HepG2 (cell line): ENCODE measurements around the gene FAM90A1. TPM values are rescaled to one million over a fixed set of nuclear protein-coding genes. Genes with fewer than 3 reads are reported as not detected.
A peak's percentile ranks its signal among the peaks of the same experiment; 100 is the strongest.
"Not testable (repeated sequence)": the region's sequence is repeated elsewhere in the genome, so short reads cannot be mapped to it uniquely, and the experiment has no call there.

ENCODE experiments used
- ATAC-seq: fragments of 200-7000 bp; cut with Tn5 transposase; 3 replicates; pipeline ENCODE4 v1.9.1; 2020; ENCODE audit warnings: mild to moderate bottlenecking, moderate library complexity
- BruUV-seq: library from RNA; stranded (reverse); fragments of 400-500 nt; replicated peaks from 2 replicates; lab custom pipeline; 2021; lab: Mats Ljungman, UMichigan
- CTCF ChIA-PET: fragments of 300-600 bp; formaldehyde crosslinking; extraction: SDS; loops from one replicate; lab custom pipeline; 2021; ENCODE audit warnings: low total read pairs, inconsistent platforms, low intra/inter-chr PET ratio; lab: Yijun Ruan, JAX
- POLR2A ChIA-PET: fragments of 350-600 bp; sonication (Branson Sonifier 250); formaldehyde crosslinking; loops from one replicate; lab custom pipeline; 2020; ENCODE audit warnings: antibody characterized with exemption, inconsistent platforms; lab: Yijun Ruan, JAX
- DNase-seq: peaks from one replicate; pipeline ENCODE4 v3.0.0-alpha.2; 2015; ENCODE audit warnings: low spot score
- FAIRE-seq: peaks from 3 replicates; lab custom pipeline; 2011; peaks lifted over from hg19 to GRCh38; lab: Jason Lieb, UNC
- H2AFZ ChIP-seq: one replicate; pipeline ENCODE4 v1.6.1; 2011; ENCODE audit warnings: low read length, inconsistent platforms
- H3K27ac ChIP-seq: fragments of 300-600 bp; 3 replicates; pipeline ENCODE4 v1.8.0; 2011; ENCODE audit warnings: mixed run types, mild to moderate bottlenecking, mixed read lengths, low read length, inconsistent platforms; ENCODE audit not compliant: insufficient read depth; ENCODE audit errors: extremely low read length
- H3K27me3 ChIP-seq, 2 experiments: fragments of 200-600 bp in 1 of 2; 2 replicates in 1 of 2; 3 replicates in 1 of 2; pipeline versions ENCODE4 v1.6.0 to v1.8.0; 2011; ENCODE audit warnings: low read length in 2 of 2, mild to moderate bottlenecking in 2 of 2, moderate library complexity in 2 of 2, inconsistent platforms in 1 of 2; ENCODE audit not compliant: insufficient read depth in 2 of 2, control insufficient read depth in 1 of 2
- H3K36me3 ChIP-seq, 2 experiments: fragments of 200-600 bp in 1 of 2; replicated peaks in 1 of 2; 2 replicates in 1 of 2; 3 replicates in 1 of 2; pipeline versions ENCODE4 v1.5.1 to v1.8.0; 2011; ENCODE audit warnings: low read length in 2 of 2, inconsistent platforms in 1 of 2; ENCODE audit not compliant: insufficient read depth in 2 of 2, control insufficient read depth in 1 of 2
- H3K4me1 ChIP-seq: 2 replicates; pipeline ENCODE4 v1.5.1; 2012; ENCODE audit warnings: low read length, inconsistent platforms; ENCODE audit not compliant: insufficient read depth
- H3K4me2 ChIP-seq: 2 replicates; pipeline ENCODE4 v1.6.0; 2011; ENCODE audit warnings: low read depth, low read length, inconsistent platforms
- H3K4me3 ChIP-seq, 3 experiments: fragments of 200-600 bp in 1 of 3; sonication (generic), shearing (Covaris generic) in 1 of 3; replicated peaks in 1 of 3; 2 replicates each; pipeline ENCODE4 v1.5.1; 2011 to 2016; ENCODE audit warnings: low read length in 3 of 3, inconsistent platforms in 2 of 3, low read depth in 2 of 3, mild to moderate bottlenecking in 2 of 3, control low read depth in 1 of 3, mixed read lengths in 1 of 3; ENCODE audit not compliant: insufficient read depth in 1 of 3
- H3K79me2 ChIP-seq: one replicate; pipeline ENCODE4 v1.6.1; 2011; ENCODE audit warnings: low read length, inconsistent platforms; ENCODE audit not compliant: insufficient read depth
- H3K9ac ChIP-seq: 2 replicates; pipeline ENCODE4 v1.6.0; 2011; ENCODE audit warnings: mild to moderate bottlenecking, low read depth, low read length, inconsistent platforms; ENCODE audit not compliant: insufficient read depth
- H3K9me3 ChIP-seq: 2 replicates; pipeline ENCODE4 v1.5.1; 2012; ENCODE audit warnings: mild to moderate bottlenecking, low read length
- H4K20me1 ChIP-seq: 2 replicates; pipeline ENCODE4 v1.6.0; 2011; ENCODE audit warnings: inconsistent platforms, mild to moderate bottlenecking, low read length, moderate library complexity; ENCODE audit not compliant: insufficient read depth
- CTCF ChIP-seq: sonication (generic); formaldehyde crosslinking; IDR thresholded peaks from 2 replicates; pipeline ENCODE4 v1.5.0; 2020; ENCODE audit warnings: mild to moderate bottlenecking, missing genetic modification reagents, moderate library complexity
- PHF8 ChIP-seq: sonication (generic); formaldehyde crosslinking; IDR thresholded peaks from 2 replicates; pipeline ENCODE4 v1.5.0; 2020; ENCODE audit warnings: missing genetic modification reagents
- ZFY ChIP-seq: sonication (generic); formaldehyde crosslinking; IDR thresholded peaks from 2 replicates; pipeline ENCODE4 v1.4.0; 2020; ENCODE audit warnings: missing genetic modification reagents
- WGBS: methylation state at CpG from one replicate; pipeline ENCODE4 v1.1.6; 2017; ENCODE audit warnings: low lambda C conversion rate; 5-methylcytosine and 5-hydroxymethylcytosine counted together
- in situ Hi-C: cut with HindIII; loops from 2 replicates; pipeline ENCODE4 v1.10.0; 2017; ENCODE audit warnings: low pct_unique_long_range_greater_than_20kb; ENCODE audit not compliant: extremely low pct_ligation_motif_present
- intact Hi-C: fragments of 100-400 bp; cut with micrococcal nuclease; formaldehyde crosslinking; loops from one replicate; pipeline ENCODE4 v1.10.0; 2022; ENCODE audit not compliant: unreplicated experiment
- polyA plus RNA-seq, 8 experiments: library from polyadenylated mRNA; depleted of rRNA in 3 of 8; stranded (reverse) in 7 of 8; unstranded in 1 of 8; fragments of >200 nt; fragmentation: Illumina TruSeq in 4 of 8; extraction: Trizol in 4 of 8; gene quantifications; 2 replicates each; pipeline versions ENCODE4 v1.2.1 to v1.2.3, GENCODE V29; 2011 to 2016; ENCODE audit warnings: low read depth in 4 of 8, missing spikeins in 1 of 8, mixed read lengths in 1 of 8; ENCODE audit not compliant: insufficient read depth in 1 of 8
- total RNA-seq, 5 experiments: library from RNA; depleted of rRNA; stranded (reverse); fragments of >200 nt; fragmentation: Illumina TruSeq; extraction: Trizol; gene quantifications; 2 replicates each; pipeline ENCODE4 v1.2.3, GENCODE V29; 2016; ENCODE audit warnings: low read depth in 1 of 5
- TF ChIP-seq, protein P1 (sequence below): sonication (generic); formaldehyde crosslinking; IDR thresholded peaks from 2 replicates; pipeline ENCODE4 v1.5.1; 2020; ENCODE audit warnings: mild to moderate bottlenecking, missing genetic modification reagents, moderate library complexity

The FAM90A1 gene
- total and polyA plus RNA-seq, 2 of the 13 experiments (the other 11 are each of a cell fraction or from before 2014, with no cell fraction given): not detected

DNA sequence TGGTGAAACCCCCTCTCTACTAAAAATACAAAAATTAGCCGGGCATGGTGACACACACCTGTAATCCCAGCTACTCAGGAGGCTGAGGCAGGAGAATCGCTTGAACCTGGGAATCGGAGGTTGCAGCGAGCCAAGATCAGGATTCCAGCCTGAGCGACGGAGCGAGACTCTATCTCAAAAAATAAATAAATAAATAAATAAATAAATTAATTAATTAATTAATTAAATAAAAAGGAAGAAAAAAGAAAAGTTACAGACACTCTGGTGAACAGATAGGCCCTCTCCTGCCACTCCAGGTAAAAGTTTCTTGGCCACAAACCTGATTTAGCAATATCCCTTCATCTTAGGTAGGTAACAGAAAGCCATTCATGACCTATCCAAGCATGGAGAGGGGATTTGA lies 44.5 kb downstream of the FAM90A1 start:
- H3K4me1 ChIP-seq, H3K4me3 ChIP-seq, in situ Hi-C loops, H3K4me2 ChIP-seq, H3K79me2 ChIP-seq, H3K27me3 ChIP-seq, H3K36me3 ChIP-seq, H3K9ac ChIP-seq, FAIRE-seq, intact Hi-C loops, H3K9me3 ChIP-seq, DNase-seq, H3K27ac ChIP-seq, BruUV-seq, ATAC-seq, H2AFZ ChIP-seq, H4K20me1 ChIP-seq, CTCF ChIA-PET, POLR2A ChIA-PET: not testable (repeated sequence)
- 69% methylated on average over 7 of the region's 7 CpGs for WGBS

- in situ Hi-C loops, intact Hi-C loops, POLR2A ChIA-PET: not testable (repeated sequence)
Observed at GRCh38 chr12:8181271-8181670, 46.1 kb downstream of the FAM90A1 start.

DNA sequence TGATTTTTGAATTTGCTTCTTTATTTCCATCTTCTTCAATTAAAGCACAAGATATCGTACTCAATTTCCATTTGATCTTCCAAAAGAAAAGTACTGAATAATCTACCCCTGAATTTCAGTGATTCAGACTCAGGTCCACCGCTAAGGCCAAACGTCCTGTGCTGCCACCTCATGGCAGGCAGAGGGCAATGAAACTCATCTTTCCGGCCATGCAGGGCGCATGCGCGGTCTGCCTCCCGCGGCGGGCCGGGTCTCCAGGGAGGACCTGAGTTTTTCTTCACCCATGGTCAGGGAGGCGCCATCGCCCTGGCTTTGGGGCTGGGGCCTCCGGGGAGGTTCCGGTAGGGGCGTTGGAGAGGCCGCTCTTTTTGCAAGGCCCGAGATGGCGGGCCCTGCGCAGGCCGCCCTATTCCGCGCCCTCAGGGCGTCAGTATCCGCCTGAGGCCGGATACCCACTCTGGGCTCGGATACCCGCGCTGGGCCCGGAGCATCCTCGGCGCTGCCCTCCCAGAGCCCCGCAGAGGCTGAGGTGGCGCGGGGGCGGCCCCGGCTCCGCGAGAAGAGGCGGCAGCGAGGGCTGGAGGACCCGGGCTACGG lies 47.3 kb downstream of the FAM90A1 start:
- 4% methylated on average over 26 of the region's 43 CpGs for WGBS
- H3K27me3 ChIP-seq, FAIRE-seq, H4K20me1 ChIP-seq, H2AFZ ChIP-seq, in situ Hi-C loops, POLR2A ChIA-PET, H3K4me1 ChIP-seq, H3K9me3 ChIP-seq, ATAC-seq, H3K79me2 ChIP-seq, H3K36me3 ChIP-seq, intact Hi-C loops, H3K27ac ChIP-seq, BruUV-seq, CTCF ChIA-PET: not testable (repeated sequence)
- Histone ChIP-seq H3K9ac (0 out of 2 replicates have a peak overlapping the region, but pooled peaks have one; percentile 15), H3K4me3 (peak overlapping the region; percentile 42 to 59 (median 55); a peak in 4 of 6 replicates), H3K4me2 (peak overlapping the region; percentile 43; the same call in 1 of the 2 replicates)
- peak; percentile 28 for DNase-seq
- TF ChIP-seq CTCF (CRISPR knock-in tag) (peak; percentile 61), ZFY (CRISPR knock-in tag) (peak; percentile 69), PHF8 (CRISPR knock-in tag) (peak; percentile 68)
- TF ChIP-seq, protein P1, sequence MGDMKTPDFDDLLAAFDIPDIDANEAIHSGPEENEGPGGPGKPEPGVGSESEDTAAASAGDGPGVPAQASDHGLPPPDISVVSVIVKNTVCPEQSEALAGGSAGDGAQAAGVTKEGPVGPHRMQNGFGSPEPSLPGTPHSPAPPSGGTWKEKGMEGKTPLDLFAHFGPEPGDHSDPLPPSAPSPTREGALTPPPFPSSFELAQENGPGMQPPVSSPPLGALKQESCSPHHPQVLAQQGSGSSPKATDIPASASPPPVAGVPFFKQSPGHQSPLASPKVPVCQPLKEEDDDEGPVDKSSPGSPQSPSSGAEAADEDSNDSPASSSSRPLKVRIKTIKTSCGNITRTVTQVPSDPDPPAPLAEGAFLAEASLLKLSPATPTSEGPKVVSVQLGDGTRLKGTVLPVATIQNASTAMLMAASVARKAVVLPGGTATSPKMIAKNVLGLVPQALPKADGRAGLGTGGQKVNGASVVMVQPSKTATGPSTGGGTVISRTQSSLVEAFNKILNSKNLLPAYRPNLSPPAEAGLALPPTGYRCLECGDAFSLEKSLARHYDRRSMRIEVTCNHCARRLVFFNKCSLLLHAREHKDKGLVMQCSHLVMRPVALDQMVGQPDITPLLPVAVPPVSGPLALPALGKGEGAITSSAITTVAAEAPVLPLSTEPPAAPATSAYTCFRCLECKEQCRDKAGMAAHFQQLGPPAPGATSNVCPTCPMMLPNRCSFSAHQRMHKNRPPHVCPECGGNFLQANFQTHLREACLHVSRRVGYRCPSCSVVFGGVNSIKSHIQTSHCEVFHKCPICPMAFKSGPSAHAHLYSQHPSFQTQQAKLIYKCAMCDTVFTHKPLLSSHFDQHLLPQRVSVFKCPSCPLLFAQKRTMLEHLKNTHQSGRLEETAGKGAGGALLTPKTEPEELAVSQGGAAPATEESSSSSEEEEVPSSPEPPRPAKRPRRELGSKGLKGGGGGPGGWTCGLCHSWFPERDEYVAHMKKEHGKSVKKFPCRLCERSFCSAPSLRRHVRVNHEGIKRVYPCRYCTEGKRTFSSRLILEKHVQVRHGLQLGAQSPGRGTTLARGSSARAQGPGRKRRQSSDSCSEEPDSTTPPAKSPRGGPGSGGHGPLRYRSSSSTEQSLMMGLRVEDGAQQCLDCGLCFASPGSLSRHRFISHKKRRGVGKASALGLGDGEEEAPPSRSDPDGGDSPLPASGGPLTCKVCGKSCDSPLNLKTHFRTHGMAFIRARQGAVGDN: peak; percentile 44; the same call in 1 of the 2 replicates

More at GRCh38 chr12:8181271-8181670, 46.1 kb downstream of the FAM90A1 start:
- H4K20me1 ChIP-seq, H3K9me3 ChIP-seq, DNase-seq, H3K9ac ChIP-seq, BruUV-seq, FAIRE-seq, H2AFZ ChIP-seq, H3K27me3 ChIP-seq, H3K4me3 ChIP-seq, H3K4me1 ChIP-seq, H3K27ac ChIP-seq, H3K4me2 ChIP-seq, H3K36me3 ChIP-seq, CTCF ChIA-PET, H3K79me2 ChIP-seq, ATAC-seq: not testable (repeated sequence)
